Cardiac septum (tissue), 1 donor: Measurements from ENCODE around the gene APLN. TPM values are rescaled to one million over a fixed set of nuclear protein-coding genes. Genes with fewer than 3 reads are reported as not detected.

Source experiments
- DNase-seq: peaks from one replicate; pipeline ENCODE4 v3.0.0-alpha.2; 2020; ENCODE audit warnings: low spot score
- intact Hi-C: fragments of 100-400 bp; cut with DNase I; formaldehyde crosslinking; loops from one replicate; pipeline ENCODE4 v1.14.0; 2022
- total RNA-seq: library from RNA; stranded (reverse); fragmentation: NEBNext Ultra II Directional; extraction: Animal tissue kit (Norgen Biotek cat#: 25700); gene quantifications from one replicate; pipeline ENCODE4 v1.2.1, GENCODE V29; 2021
- donor health status: DM: no; HTN: no; CAD: no.

Gene APLN
- total RNA-seq, 1 donor from 2014 or later: 6.2 TPM

- intact Hi-C loops: no loop called here
These were observed 7.0 kb downstream of the APLN start for GRCh38 chrX:129647418-129648410.

GRCh38 chrX:129646566-129647417 is 8.0 kb downstream of the APLN start:
- intact Hi-C loops: no loop called here

More at GRCh38 chrX:129647418-129648410, 7.0 kb downstream of the APLN start:
- no peak for DNase-seq

GRCh38 chrX:129642641-129643040 is 12.1 kb downstream of the APLN start:
- intact Hi-C loops: no loop called here
- no peak for DNase-seq

More at GRCh38 chrX:129646566-129647417, 8.0 kb downstream of the APLN start:
- no peak for DNase-seq

- DNase-seq: no peak
- intact Hi-C loops: no loop called here
These were observed 12.8 kb downstream of the APLN start for GRCh38 chrX:129641941-129642340.

GRCh38 chrX:129641469-129641868 is 13.3 kb downstream of the APLN start:
- intact Hi-C loops: no loop called here
- DNase-seq: no peak

GRCh38 chrX:129640737-129641136 is 14.0 kb downstream of the APLN start:
- intact Hi-C loops: no loop called here
- no peak for DNase-seq

- intact Hi-C loops: no loop called here
- no peak for DNase-seq
These were observed 15.8 kb downstream of the APLN start for GRCh38 chrX:129638917-129639316.

- no peak for DNase-seq
- intact Hi-C loops: loop anchor here (1.0 kb wide), 1 partner anchor 89 kb away; no protein-coding TSS in a partner anchor
These were observed 17.3 kb downstream of the APLN start for GRCh38 chrX:129637217-129638109.

- intact Hi-C loops: no loop called here
- DNase-seq: no peak
These were observed 18.5 kb downstream of the APLN start for GRCh38 chrX:129636175-129636681.

GRCh38 chrX:129634541-129634940 is 20.2 kb downstream of the APLN start:
- intact Hi-C loops: no loop called here
- DNase-seq: no peak

- no peak for DNase-seq
- intact Hi-C loops: no loop called here
These were observed 22.3 kb downstream of the APLN start for GRCh38 chrX:129632443-129632842.

- DNase-seq: no peak
- intact Hi-C loops: no loop called here
These were observed 22.9 kb downstream of the APLN start for GRCh38 chrX:129631849-129632248.

- intact Hi-C loops: no loop called here
- DNase-seq: no peak
These were observed 24.9 kb downstream of the APLN start for GRCh38 chrX:129629837-129630236.

GRCh38 chrX:129626026-129626425 is 28.7 kb downstream of the APLN start:
- no peak for DNase-seq
- intact Hi-C loops: no loop called here

GRCh38 chrX:129622757-129623301 is 31.9 kb downstream of the APLN start:
- no peak for DNase-seq
- intact Hi-C loops: no loop called here

- intact Hi-C loops: no loop called here
- DNase-seq: no peak
These were observed 35.8 kb downstream of the APLN start for GRCh38 chrX:129618997-129619396.

GRCh38 chrX:129617420-129617819 is 37.3 kb downstream of the APLN start:
- DNase-seq: no peak

GRCh38 chrX:129614481-129615255 is 40.1 kb downstream of the APLN start:
- intact Hi-C loops: no loop called here
- no peak for DNase-seq

More at GRCh38 chrX:129617420-129617819, 37.3 kb downstream of the APLN start:
- intact Hi-C loops: no loop called here
